Caco-2 (cell line): ENCODE measurements around the gene SCAF8. TPM values are rescaled to one million over a fixed set of nuclear protein-coding genes. Genes with fewer than 3 reads are reported as not detected.

Experiments used
- BruUV-seq: library from RNA; stranded (reverse); fragments of 400-500 nt; replicated peaks from 2 replicates; lab custom pipeline; 2021; lab: Mats Ljungman, UMichigan
- CTCF ChIA-PET: fragments of 300-600 bp; sonication (Branson Sonifier 250); formaldehyde crosslinking; loops from one replicate; lab custom pipeline; 2022; ENCODE audit warnings: antibody characterized with exemption; lab: Charles Lee
- POLR2A ChIA-PET: fragments of 300-600 bp; sonication (Branson Sonifier 250); formaldehyde crosslinking; loops from one replicate; lab custom pipeline; 2022; ENCODE audit warnings: antibody characterized with exemption; lab: Charles Lee
- DNase-seq, 2 experiments: peaks; one replicate each; pipeline versions ENCODE4 v3.0.0 to v3.0.0-alpha.2; 2020 to 2022
- H3K27me3 ChIP-seq: replicated peaks from 2 replicates; pipeline ENCODE4 v1.6.0; 2011; ENCODE audit warnings: low read length; ENCODE audit not compliant: control insufficient read depth, insufficient read depth
- H3K36me3 ChIP-seq: 2 replicates; pipeline ENCODE4 v1.5.1; 2011; ENCODE audit warnings: low read length; ENCODE audit not compliant: control insufficient read depth, insufficient read depth
- H3K4me1 ChIP-seq: fragments of 250-450 bp; sonication (Bioruptor Pico); 2 replicates; pipeline ENCODE4 v1.5.1; 2020; ENCODE audit warnings: mild to moderate bottlenecking
- H3K4me3 ChIP-seq: 2 replicates; pipeline ENCODE4 v1.5.1; 2011; ENCODE audit warnings: low read depth, mild to moderate bottlenecking, control low read depth, low read length
- H3K9me3 ChIP-seq: fragments of 250-450 bp; sonication (Bioruptor Pico); 2 replicates; pipeline ENCODE4 v1.5.1; 2020; ENCODE audit warnings: mild to moderate bottlenecking, moderate library complexity
- H3K27ac Mint-ChIP-seq: one replicate; pipeline ENCODE4 v1.8.0; 2022; ENCODE audit warnings: mixed read lengths; ENCODE audit not compliant: unreplicated experiment
- H3K27me3 Mint-ChIP-seq: one replicate; pipeline ENCODE4 v1.8.0; 2022; ENCODE audit warnings: mixed read lengths; ENCODE audit not compliant: insufficient read depth, unreplicated experiment
- H3K36me3 Mint-ChIP-seq: one replicate; pipeline ENCODE4 v1.8.0; 2022; ENCODE audit warnings: mild to moderate bottlenecking, mixed read lengths; ENCODE audit not compliant: insufficient read depth, unreplicated experiment
- H3K4me1 Mint-ChIP-seq: one replicate; pipeline ENCODE4 v1.8.0; 2022; ENCODE audit warnings: low read depth, mixed read lengths; ENCODE audit not compliant: unreplicated experiment
- H3K4me3 Mint-ChIP-seq: one replicate; pipeline ENCODE4 v1.8.0; 2022; ENCODE audit warnings: mild to moderate bottlenecking, moderate library complexity, mixed read lengths; ENCODE audit not compliant: unreplicated experiment
- H3K9me3 Mint-ChIP-seq: one replicate; pipeline ENCODE4 v1.8.0; 2022; ENCODE audit warnings: mixed read lengths; ENCODE audit not compliant: unreplicated experiment
- CTCF ChIP-seq, 2 experiments: fragments of 200-600 bp in 1 of 2; IDR thresholded peaks; 1 replicate in 1 of 2; 2 replicates in 1 of 2; pipeline versions ENCODE4 v1.5.1 to v1.8.0; 2011 to 2022; ENCODE audit warnings: antibody characterized with exemption in 1 of 2, control low read depth in 1 of 2, inconsistent platforms in 1 of 2, low read depth in 1 of 2, low read length in 1 of 2, mild to moderate bottlenecking in 1 of 2, moderate library complexity in 1 of 2; ENCODE audit not compliant: insufficient read depth in 1 of 2, severe bottlenecking in 1 of 2, unreplicated experiment in 1 of 2
- intact Hi-C: fragments of 100-400 bp; cut with micrococcal nuclease; formaldehyde crosslinking; loops from one replicate; pipeline ENCODE4 v1.10.0; 2022; ENCODE audit not compliant: unreplicated experiment
- total RNA-seq: library from RNA; stranded (reverse); gene quantifications from 2 replicates; pipeline ENCODE4 v1.2.3, GENCODE V29; 2022

SCAF8 gene
- total RNA-seq, 1 experiment from 2014 or later, result 45.2 TPM

- Mint-ChIP-seq H3K4me1 (no peaks in the 10 kb centered on the region), H3K9me3 (no peaks in the 10 kb centered on the region), H3K4me3 (no peak overlapping the region), H3K36me3 (peaks cover 28% of the 10 kb centered on the region), H3K27me3 (no peaks in the 10 kb centered on the region), H3K27ac (no peak overlapping the region)
- Histone ChIP-seq H3K27me3 (no peaks in the 10 kb centered on the region), H3K4me3 (no peak overlapping the region), H3K9me3 (no peaks in the 10 kb centered on the region; the same call in 1 of the 2 replicates), H3K4me1 (no peaks in the 10 kb centered on the region), H3K36me3 (no peaks in the 10 kb centered on the region)
- ChIA-PET POLR2A (no interaction called here), CTCF (no interaction called here)
- no TSS peak for BruUV-seq
- intact Hi-C loops, result no loop called here
- TF ChIP-seq CTCF (IDR thresholded peaks at IDR 0.05; ENCODE audit: insufficient read depth in 1 of 2, low read depth in 1 of 2, low read length in 1 of 2, severe bottlenecking in 1 of 2, unreplicated experiment in 1 of 2), result no peak
- no peak for DNase-seq
Measured at GRCh38 chr6:154839546-154839945, 106.3 kb downstream of the SCAF8 start.

- intact Hi-C loops, result no loop called here
- H3K27me3 ChIP-seq, result no peaks in the 10 kb centered on the region
- BruUV-seq, result no TSS peak
- Mint-ChIP-seq H3K27ac (no peak overlapping the region), H3K27me3 (no peaks in the 10 kb centered on the region), H3K4me3 (no peak overlapping the region), H3K4me1 (no peaks in the 10 kb centered on the region), H3K36me3 (peaks cover 33% of the 10 kb centered on the region), H3K9me3 (no peaks in the 10 kb centered on the region)
- no peaks in the 10 kb centered on the region; the same call in 1 of the 2 replicates for H3K36me3 ChIP-seq
- ChIA-PET POLR2A (no interaction called here), CTCF (no interaction called here)
- no peak overlapping the region for H3K4me3 ChIP-seq
- no peak for DNase-seq
- H3K9me3 ChIP-seq, result no peaks in the 10 kb centered on the region; the same call in 1 of the 2 replicates
- TF ChIP-seq CTCF (IDR thresholded peaks at IDR 0.05; ENCODE audit: insufficient read depth in 1 of 2, low read depth in 1 of 2, low read length in 1 of 2, severe bottlenecking in 1 of 2, unreplicated experiment in 1 of 2), result no peak
- H3K4me1 ChIP-seq, result no peaks in the 10 kb centered on the region
Measured at GRCh38 chr6:154840363-154840762, 107.1 kb downstream of the SCAF8 start.

- Histone ChIP-seq H3K36me3 (no peaks in the 10 kb centered on the region; the same call in 1 of the 2 replicates), H3K4me1 (no peaks in the 10 kb centered on the region), H3K9me3 (no peaks in the 10 kb centered on the region; the same call in 1 of the 2 replicates), H3K27me3 (no peaks in the 10 kb centered on the region), H3K4me3 (no peak overlapping the region)
- Mint-ChIP-seq H3K4me3 (no peak overlapping the region), H3K4me1 (no peaks in the 10 kb centered on the region), H3K36me3 (peaks cover 36% of the 10 kb centered on the region), H3K27me3 (no peaks in the 10 kb centered on the region), H3K9me3 (no peaks in the 10 kb centered on the region), H3K27ac (no peak overlapping the region)
- BruUV-seq, result no TSS peak
- no peak for TF ChIP-seq CTCF (IDR thresholded peaks at IDR 0.05; ENCODE audit: insufficient read depth in 1 of 2, low read depth in 1 of 2, low read length in 1 of 2, severe bottlenecking in 1 of 2, unreplicated experiment in 1 of 2)
- no peak for DNase-seq
- ChIA-PET POLR2A (no interaction called here), CTCF (no interaction called here)
- intact Hi-C loops, result no loop called here
Measured at GRCh38 chr6:154841109-154841508, 107.9 kb downstream of the SCAF8 start.
